ENCODE data around the gene KCNIP1. TPM values are rescaled to one million over a fixed set of nuclear protein-coding genes. Genes with fewer than 3 reads are reported as not detected.

KCNIP1 gene
- polyA plus RNA-seq, 2 of the 4 experiments (the other 2 are of a cell fraction) = not detected

GRCh38 chr5:170551622-170552021 lies 47.8 kb downstream of the KCNIP1 start (continued):
- TF ChIP-seq HDAC2 (IDR thresholded peaks at IDR 0.05) (no peak), HEYL (CRISPR knock-in tag; IDR thresholded peaks at IDR 0.05) (no peak), CHD4 (IDR thresholded peaks at IDR 0.05; ENCODE audit: borderline replicate concordance) (no peak), KDM5A (IDR thresholded peaks at IDR 0.05) (no peak)

GRCh38 chr5:170552621-170553115 lies 48.8 kb downstream of the KCNIP1 start:
- WGBS (ENCODE audit: missing lambda C conversion rate) = 77% methylated on average over 12 of the region's 12 CpGs
- ATAC-seq = peak; percentile 22 to 26; a peak in 1 of 6 replicates

More at GRCh38 chr5:170552621-170553115, 48.8 kb downstream of the KCNIP1 start:
- no peak overlapping the region for H3K4me2 ChIP-seq
- POLR2A ChIA-PET = no interaction called here
- TF ChIP-seq CTCF (IDR thresholded peaks at IDR 0.05) (no peak), ZC3H11A (IDR thresholded peaks at IDR 0.05) (no peak), JUN (IDR thresholded peaks at IDR 0.05) (no peak), KDM5A (IDR thresholded peaks at IDR 0.05) (no peak), EHMT2 (IDR thresholded peaks at IDR 0.05; ENCODE audit: low read depth) (no peak), BCL3 (IDR thresholded peaks at IDR 0.05) (no peak), JUNB (IDR thresholded peaks at IDR 0.05) (no peak), REST (IDR thresholded peaks at IDR 0.05) (peak; percentile 24; the same call in 1 of the 2 replicates)
- CTCF ChIA-PET = interaction anchor here (1.9 kb wide), 1 partner anchor 79 kb away, joined by 6 read pairs; no protein-coding TSS in a partner anchor
- no peaks in the 10 kb centered on the region for H3K9me3 ChIP-seq
- DNase-seq (ENCODE audit: low read depth in 1 of 2, low spot score in 1 of 2) (no peak), FAIRE-seq (no peak)
- no peaks in the 10 kb centered on the region for H3K4me1 ChIP-seq
- no peak overlapping the region for H3K27ac ChIP-seq
- no peak overlapping the region for H3K4me3 ChIP-seq
